Left colon (tissue), 2 donors: Measurements from ENCODE around the gene CREB3L1. TPM values are rescaled to one million over a fixed set of nuclear protein-coding genes. Genes with fewer than 3 reads are reported as not detected.

ENCODE experiments used
- ATAC-seq: fragments of 200-7000 bp; cut with Tn5 transposase; one replicate; pipeline ENCODE4 v1.9.1; 2020; ENCODE audit warnings: mild to moderate bottlenecking, moderate library complexity
- DNase-seq, 2 donors: peaks; one replicate each; pipeline ENCODE4 v3.0.0-alpha.2; 2020
- intact Hi-C, 2 donors: fragments of 100-400 bp; cut with DNase I in 1 of 2; cut with micrococcal nuclease in 1 of 2; formaldehyde crosslinking; loops; one replicate each; pipeline versions ENCODE4 v1.11.2 to v1.14.0; 2022; cut with DNase I, micrococcal nuclease
- long read RNA-seq: library from polyadenylated mRNA; unstranded; transcript quantifications from one replicate; pipeline ENCODE4 v2.0.0, GENCODE V29; 2021
- total RNA-seq, 2 donors: library from RNA; stranded (reverse); fragmentation: NEBNext Ultra II Directional; extraction: Animal tissue kit (Norgen Biotek cat#: 25700); gene quantifications; one replicate each; pipeline ENCODE4 v1.2.1, GENCODE V29; 2021
- donor health status: DM: no; HTN: no; CAD: no.
- donor health status: DM: yes; HTN: yes; CAD: no.

CREB3L1 gene
- total RNA-seq, result 100 to 1,000 TPM; 118 to 200 TPM
- long read RNA-seq, partial matches to known transcripts, result 3 of 16 reads
- long read RNA-seq, other reads (novel, unspliced or antisense), result 12 of 16 reads

GRCh38 chr11:46277622-46278386, at the start of gene CREB3L1:
CREB3L1 (plus strand) TSS chr11:46277662; CDS start chr11:46278112, 450 bp downstream.
- intact Hi-C loops, result no loop called here
- ATAC-seq (peak; percentile 25), DNase-seq (peak; percentile 85)

- no peak for ATAC-seq
- DNase-seq, result no peak
- intact Hi-C loops, result no loop called here
These were observed 48.2 kb upstream of the CREB3L1 start for GRCh38 chr11:46229230-46229629.

GRCh38 chr11:46234311-46234710, 43.2 kb upstream of the CREB3L1 start:
- no peak for DNase-seq
- intact Hi-C loops, result no loop called here
- no peak for ATAC-seq

GRCh38 chr11:46235777-46236688, 41.4 kb upstream of the CREB3L1 start:
- DNase-seq (no peak), ATAC-seq (no peak)
- intact Hi-C loops, result no loop called here

GRCh38 chr11:46236918-46237247, 40.6 kb upstream of the CREB3L1 start:
- intact Hi-C loops, result no loop called here
- DNase-seq, result no peak
- no peak for ATAC-seq

GRCh38 chr11:46237248-46238077, 40.0 kb upstream of the CREB3L1 start:
- DNase-seq (peak in 1 of 2 donors; percentile 45), ATAC-seq (peak; percentile 37)
- intact Hi-C loops, result loop anchor here in 1 of 2 donors (2.0 kb wide), 1 partner anchor 69 kb away; no protein-coding TSS in a partner anchor

GRCh38 chr11:46238078-46238966, 39.1 kb upstream of the CREB3L1 start:
- ATAC-seq (peak; percentile 56), DNase-seq (peak in 1 of 2 donors; percentile 66)
- intact Hi-C loops, result loop anchor here in 1 of 2 donors (2.0 kb wide), 1 partner anchor 68 kb away; no protein-coding TSS in a partner anchor

GRCh38 chr11:46238967-46239800, 38.3 kb upstream of the CREB3L1 start:
- DNase-seq (peak; percentile 76 to 81), ATAC-seq (peak; percentile 73)
- intact Hi-C loops, result loop anchor here in 1 of 2 donors (2.0 kb wide), 1 partner anchor 68 kb away; no protein-coding TSS in a partner anchor

- intact Hi-C loops, result loop anchor here (2.0 to 10.0 kb wide), 2 partner anchors 67 to 75 kb away; no protein-coding TSS in a partner anchor
- DNase-seq (no peak), ATAC-seq (no peak)
These were observed 37.7 kb upstream of the CREB3L1 start for GRCh38 chr11:46239801-46240061.

GRCh38 chr11:46240371-46240770, 37.1 kb upstream of the CREB3L1 start:
- intact Hi-C loops, result loop anchor here in 1 of 2 donors (10.0 kb wide), 1 partner anchor 74 kb away; no protein-coding TSS in a partner anchor
- ATAC-seq, result no peak

GRCh38 chr11:46240861-46241260, 36.6 kb upstream of the CREB3L1 start:
- no peak for ATAC-seq
- intact Hi-C loops, result loop anchor here in 1 of 2 donors (10.0 kb wide), 1 partner anchor 74 kb away; no protein-coding TSS in a partner anchor
- no peak for DNase-seq

More at GRCh38 chr11:46240371-46240770, 37.1 kb upstream of the CREB3L1 start:
- DNase-seq, result no peak

- DNase-seq (no peak), ATAC-seq (no peak)
- intact Hi-C loops, result loop anchor here in 1 of 2 donors (10.0 kb wide), 1 partner anchor 73 kb away; no protein-coding TSS in a partner anchor
These were observed 35.2 kb upstream of the CREB3L1 start for GRCh38 chr11:46242041-46242951.

- intact Hi-C loops, result loop anchor here in 1 of 2 donors (10.0 kb wide), 1 partner anchor 72 kb away; no protein-coding TSS in a partner anchor
- peak; percentile 85 for ATAC-seq
- peak; percentile 93 to 96 for DNase-seq
These were observed 34.3 kb upstream of the CREB3L1 start for GRCh38 chr11:46242952-46243795.

- intact Hi-C loops, result loop anchor here in 1 of 2 donors (10.0 kb wide), 1 partner anchor 71 kb away; no protein-coding TSS in a partner anchor
- DNase-seq (no peak), ATAC-seq (no peak)
These were observed 33.7 kb upstream of the CREB3L1 start for GRCh38 chr11:46243796-46244109.

- DNase-seq, result no peak
- intact Hi-C loops, result loop anchor here in 1 of 2 donors (10.0 kb wide), 1 partner anchor 68 kb away; no protein-coding TSS in a partner anchor
These were observed 30.9 kb upstream of the CREB3L1 start for GRCh38 chr11:46246521-46246920.

More at GRCh38 chr11:46246521-46246920, 30.9 kb upstream of the CREB3L1 start:
- no peak for ATAC-seq
